Activated effector memory CD4-positive, alpha-beta T cell treated with anti-CD3 and anti-CD28 coated beads, Interleukin-2, amount 50 U/mL, for 16 hours (primary cell): ENCODE results near the gene RASL10A.

Source experiments
- DNase-seq: peaks from one replicate; pipeline ENCODE4 v3.0.0-alpha.2; 2020

The RASL10A gene

DNA sequence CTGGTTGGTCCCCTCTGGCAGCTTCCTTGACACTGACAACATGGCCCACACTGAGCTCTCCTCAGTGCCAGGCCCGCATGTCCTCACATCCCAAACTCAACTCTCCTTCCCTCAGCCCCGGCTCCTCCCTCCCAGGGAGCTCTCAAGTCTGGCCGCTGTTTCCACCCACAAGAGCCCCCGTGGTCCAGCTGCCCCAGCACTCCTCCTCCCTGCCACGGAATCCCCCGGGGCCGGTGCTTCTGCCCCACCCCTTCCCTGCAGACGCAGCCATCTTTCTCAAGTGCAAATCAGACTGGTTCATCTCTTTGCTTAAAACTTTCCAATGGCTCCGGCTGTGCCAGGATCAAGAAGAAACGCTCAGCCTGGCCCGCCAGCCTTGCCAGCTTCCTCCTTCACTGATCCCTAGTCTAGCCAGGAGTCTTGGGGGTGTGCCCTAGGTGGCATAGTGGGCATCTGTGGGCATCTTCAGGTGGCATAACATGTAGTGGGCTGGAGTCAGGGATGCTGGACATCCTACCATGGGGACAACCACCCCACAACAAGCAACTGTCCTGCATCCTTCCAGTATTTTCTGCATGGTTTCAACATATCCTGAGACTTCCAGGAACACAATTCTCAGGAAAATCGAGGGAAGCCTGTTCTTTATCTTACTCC lies 22.3 kb upstream of the RASL10A start:
- no peak for DNase-seq

DNA sequence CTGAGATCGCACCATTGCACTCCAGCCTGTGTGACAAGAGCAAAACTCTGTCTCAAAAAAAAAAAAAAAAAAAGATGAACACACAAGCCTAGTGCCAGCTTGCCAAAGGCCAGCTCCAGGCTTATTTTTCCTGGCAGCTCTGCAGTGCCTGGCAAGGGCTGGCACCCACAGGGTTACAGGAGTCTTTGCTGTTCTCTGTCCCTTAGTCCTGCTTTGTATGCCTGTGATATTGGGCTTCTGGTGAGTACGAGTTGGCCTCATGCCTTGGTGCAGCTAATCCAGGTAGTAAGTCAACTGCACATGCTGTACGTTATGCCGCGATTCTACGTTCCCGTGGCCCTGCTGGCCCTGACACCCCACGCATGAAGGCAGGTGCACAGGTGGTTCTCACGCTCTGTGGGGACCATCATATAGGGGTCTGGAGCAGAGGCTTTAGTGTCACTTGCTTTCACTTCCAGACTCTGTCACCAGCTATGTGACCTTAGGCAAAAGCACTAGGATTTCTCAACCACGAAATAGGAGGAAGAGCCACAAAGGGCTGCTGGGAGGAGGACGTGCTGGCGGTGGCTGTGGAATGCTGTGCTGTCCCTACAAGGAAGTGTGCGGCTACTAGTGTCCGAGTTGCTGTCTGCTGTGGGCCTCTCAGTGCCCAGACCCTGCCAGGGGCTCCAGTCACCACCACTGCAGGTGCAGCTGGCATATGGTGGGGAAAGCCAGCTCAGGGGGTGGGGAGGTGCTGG lies 21.4 kb upstream of the RASL10A start:
- no peak for DNase-seq

DNA sequence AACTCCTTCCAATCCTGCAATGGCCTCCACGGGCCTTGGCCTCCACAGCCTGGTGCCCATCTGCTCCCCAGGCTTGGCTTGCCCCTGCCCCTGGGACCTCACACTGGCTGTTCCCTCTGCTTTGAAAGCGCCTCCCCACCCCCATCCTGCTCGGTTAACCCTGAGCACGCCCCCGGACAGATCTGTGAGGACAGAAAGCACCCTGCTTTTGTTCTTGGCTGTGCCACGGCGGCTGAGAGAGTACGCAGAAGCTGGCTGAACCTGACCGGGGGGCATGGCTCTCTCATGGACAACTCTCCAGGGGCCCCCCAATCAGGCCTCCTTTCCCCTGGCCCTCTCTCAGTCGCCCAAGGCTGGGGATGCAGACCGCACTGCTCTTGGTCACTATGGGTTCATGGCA lies 20.2 kb upstream of the RASL10A start:
- no peak for DNase-seq

DNA sequence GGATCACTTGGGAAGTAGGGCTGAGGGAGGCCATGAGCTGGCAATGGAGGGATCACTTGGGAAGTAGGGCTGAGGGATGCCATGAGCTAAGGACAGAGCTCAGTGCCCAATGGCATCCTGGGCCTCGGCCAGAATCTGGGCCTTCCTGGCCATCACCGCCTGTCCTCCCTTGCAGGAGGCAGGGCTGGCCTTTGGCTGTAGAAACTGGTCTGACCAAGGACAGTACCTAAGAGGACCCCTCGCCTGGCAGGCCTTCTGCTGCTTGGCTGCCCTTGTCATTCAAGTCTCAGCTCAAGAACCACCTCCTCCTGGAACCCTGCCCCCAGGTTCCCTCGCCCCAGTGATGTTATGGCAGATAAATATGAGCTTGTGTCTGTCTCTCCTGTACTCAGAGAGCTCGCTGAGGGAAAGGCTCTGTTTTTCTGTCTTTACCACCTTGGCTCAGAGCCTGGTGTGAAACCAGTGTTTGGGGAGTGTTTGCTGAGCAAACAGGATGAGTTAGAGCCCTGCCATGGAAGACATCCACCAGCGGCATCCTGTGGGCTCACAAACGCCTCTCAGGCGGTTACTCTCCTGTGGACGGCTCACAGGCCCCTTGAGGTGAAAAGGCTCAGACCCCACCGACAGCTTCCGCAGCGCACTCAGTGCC lies 19.3 kb upstream of the RASL10A start:
- DNase-seq, result no peak

DNA sequence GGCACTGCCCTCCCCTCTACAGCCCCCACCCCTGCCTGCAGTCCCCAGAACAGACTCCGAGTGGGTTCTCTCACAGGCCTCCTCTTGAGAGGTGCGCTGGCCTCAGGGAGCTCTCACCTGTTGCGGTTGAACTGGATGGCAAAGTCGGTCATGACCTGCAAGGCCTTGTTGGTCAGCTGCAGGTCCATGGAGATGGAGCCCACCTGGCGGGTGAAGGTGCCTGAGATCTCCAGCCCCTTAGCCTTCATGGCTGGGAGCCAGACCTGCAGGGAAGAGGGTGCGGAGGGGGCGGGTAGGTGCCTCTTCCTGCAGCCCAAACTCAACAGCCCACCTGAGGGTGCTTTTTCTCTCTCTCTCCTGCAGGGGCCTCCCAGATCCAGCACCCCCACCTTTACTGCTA lies 18.7 kb upstream of the RASL10A start:
- DNase-seq, result no peak

DNA sequence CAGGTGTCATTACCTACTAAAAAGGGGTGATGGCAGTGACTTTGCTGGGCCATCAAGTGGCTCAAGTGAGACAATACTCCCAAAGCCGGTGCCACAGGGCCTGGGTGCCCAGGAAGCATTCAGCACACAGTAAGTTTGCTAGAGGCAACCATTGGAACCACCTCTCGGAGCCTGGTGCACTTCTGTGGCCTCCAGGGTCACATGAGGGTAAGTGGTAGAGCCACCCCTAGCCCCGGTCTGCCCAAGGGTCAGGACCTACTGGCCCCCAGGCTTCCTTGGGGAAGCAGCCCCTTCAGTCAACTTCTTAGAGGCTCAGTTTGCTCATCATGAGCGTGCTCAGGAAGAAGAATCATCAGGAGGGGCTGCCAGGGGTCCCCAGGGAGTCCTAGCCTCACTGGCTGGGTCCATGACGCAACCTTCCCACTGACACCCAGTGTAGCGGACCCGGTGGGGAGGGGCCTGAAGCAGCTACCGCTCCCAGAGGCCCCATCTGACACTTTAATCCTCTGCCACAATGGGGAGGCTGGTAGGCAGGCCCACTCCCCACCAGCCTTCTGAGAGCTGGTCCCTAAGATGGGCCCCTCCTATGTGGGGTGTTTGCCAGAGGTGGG lies 17.5 kb upstream of the RASL10A start:
- no peak for DNase-seq

DNA sequence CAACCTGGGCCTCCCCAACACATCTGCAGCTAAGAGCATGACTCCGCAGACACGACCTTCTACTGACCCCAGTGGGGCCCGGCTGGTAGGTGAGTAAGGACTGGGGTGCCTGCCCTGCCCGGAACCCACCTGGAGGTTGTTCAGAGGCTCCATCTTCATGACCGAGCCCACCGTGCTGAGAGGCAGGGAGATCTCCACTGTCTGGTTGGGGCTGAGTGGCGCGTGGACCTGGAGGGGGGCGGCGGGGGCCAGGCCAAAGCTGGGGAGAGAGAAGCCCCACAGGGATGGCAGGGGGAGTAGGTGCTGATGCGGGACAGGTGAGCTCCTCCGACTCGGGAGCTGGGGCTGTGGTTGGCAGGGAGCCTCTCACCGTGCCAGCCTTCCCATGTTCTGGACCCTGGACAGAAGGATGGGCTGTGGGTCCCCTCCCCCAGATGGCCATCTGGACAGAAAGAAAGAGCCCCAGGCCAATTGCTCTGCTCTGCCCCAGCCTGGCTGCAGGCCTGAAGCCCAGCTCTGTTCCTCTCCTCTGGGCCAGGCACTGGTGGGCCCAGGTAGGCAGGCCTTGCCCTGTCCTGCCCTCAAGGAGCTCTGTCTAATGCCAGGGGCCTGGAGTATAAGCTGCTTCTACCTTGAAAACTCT lies 16.3 kb upstream of the RASL10A start:
- no peak for DNase-seq

DNA sequence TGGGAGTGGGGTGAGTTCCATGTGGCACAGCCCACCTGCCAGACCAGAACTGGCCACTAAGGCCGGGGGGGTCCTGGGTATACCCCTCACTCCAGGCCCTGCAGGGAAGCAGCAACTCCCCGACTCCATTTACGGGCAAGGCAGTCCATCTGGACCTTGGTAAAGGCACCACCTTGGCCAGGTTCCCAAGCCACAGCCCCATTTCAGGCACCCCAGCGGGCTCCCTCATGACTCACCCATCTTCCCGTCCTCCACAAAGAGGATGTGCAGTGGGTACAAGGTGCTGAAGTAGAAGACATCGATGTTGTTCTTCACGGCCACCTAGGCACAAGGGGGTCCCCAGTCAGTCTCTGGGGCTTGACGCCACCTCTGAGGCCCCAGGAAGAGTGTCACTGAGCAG lies 15.7 kb upstream of the RASL10A start:
- no peak for DNase-seq

DNA sequence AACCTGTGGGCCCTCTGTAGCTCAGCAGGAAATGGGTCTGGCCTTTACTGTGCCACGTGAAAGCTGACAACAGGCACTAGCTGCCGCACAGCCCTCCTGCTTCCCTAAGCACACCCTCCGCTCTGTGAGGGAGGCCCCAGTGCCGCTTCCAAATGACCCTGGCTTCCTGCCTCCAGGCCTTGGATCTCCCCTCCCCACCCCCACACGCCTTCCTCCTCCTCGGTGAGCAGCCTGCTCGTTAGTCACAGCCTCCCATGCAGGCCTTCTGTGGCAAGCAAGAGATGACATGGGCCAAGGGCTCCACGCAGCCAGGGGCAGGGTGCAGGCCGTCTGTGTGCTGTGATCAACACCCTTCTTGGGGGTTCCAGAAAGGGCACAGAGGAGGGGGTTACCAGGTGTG lies 15.3 kb upstream of the RASL10A start:
- DNase-seq, result no peak

DNA sequence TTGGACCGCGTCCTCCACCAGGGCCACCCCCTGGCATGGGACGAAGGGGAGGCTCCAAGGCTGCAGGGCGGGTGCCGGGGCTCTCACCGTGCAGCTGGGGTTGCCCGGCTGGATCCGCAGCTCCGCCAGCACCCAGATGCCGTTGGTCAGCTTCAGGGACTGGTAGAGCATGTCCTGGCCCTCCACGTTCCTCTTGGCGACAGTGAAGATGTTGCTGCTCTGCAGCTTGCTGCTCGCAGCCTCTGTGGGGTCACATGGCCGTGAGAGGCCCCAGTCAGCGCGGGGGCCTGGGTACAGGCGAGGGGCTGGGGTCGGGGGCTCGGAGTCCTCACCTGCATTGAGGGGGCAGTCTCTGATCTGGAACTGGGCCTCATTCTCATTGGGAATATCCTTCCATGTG lies 14.8 kb upstream of the RASL10A start:
- DNase-seq, result no peak

DNA sequence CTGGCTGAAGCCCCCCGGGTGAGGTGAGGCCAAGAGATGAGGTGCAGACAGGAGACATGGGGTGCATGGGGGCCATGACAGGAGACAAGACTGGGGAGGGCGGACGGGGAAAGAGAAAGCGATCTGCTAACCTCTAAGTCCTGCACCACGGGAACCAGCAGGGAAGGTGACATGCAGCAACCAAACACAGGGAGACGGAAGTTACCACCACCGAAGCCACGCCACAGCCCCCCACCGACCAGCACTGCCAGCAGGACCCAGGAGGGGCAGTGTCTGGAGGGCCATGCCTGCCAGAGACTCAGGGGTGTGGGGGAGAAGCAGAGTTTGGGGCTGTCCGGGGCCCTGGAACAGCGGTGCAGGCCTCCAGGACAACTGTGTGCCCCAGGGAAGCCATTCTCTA lies 14.1 kb upstream of the RASL10A start:
- no peak for DNase-seq

DNA sequence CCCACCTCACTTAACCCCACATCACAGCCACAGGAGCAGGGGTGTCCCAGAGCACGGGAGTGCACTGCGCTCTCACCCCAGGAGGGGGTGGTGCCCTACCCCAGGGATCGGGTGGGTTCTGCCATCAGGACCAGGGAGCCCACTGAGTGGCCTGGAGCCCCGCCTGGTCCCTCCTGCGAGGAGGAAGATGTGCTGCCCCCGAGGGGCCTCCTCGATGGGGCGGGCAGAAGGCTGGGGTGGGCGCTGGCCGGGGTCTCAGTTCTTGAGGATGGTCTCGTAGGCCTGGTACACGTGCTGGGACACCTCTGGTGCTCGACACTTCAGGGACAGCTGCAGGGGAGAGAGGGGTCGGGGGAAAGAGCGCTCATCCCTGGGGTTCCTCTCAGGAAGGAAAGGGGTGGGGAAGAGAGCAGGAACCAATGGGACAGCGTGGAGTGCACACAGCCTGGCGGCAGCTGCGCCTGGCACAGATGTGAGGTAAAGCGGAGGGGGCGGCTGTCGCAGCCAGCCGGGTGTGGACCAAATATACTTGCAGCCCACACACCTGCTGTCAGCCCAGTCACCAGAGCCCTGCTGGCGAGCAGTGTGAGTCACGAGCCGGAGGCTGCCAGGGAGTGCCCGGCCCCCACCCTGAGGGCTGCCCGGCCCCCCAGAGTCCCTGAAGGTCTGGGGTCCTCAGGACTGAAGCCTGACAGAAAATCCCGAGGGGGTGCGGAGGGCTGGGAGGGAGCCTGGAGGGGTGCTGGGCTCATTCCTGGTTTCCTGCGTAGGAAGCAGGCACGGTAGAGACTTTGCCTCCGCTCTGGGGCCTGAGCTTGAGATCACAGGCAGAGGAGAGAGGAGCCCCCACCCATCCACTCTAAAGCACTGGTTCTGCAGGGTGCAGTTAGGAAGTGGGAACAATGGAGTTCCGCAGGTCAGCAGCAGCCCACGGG lies 13.3 kb upstream of the RASL10A start:
- no peak for DNase-seq

DNA sequence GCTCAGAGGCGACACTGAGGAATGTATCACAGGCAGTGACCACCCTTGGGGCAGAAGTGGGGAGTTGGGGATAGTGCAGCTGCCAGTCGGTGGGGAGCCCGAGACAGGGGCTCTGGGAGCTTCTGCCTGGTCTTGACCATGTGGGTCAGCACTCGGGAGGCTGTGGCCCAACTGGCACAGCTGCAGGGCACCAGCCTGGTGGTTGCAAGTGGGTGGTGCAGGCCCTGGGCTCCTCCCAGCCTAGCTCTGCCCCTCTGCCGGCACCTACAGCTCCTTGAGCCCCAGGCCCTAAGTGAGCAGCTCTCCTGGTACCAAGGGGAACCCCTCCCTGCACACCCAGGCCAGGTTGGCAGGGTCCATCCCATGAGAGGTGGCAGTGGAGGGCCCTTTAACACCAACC lies 12.6 kb upstream of the RASL10A start:
- DNase-seq, result no peak

DNA sequence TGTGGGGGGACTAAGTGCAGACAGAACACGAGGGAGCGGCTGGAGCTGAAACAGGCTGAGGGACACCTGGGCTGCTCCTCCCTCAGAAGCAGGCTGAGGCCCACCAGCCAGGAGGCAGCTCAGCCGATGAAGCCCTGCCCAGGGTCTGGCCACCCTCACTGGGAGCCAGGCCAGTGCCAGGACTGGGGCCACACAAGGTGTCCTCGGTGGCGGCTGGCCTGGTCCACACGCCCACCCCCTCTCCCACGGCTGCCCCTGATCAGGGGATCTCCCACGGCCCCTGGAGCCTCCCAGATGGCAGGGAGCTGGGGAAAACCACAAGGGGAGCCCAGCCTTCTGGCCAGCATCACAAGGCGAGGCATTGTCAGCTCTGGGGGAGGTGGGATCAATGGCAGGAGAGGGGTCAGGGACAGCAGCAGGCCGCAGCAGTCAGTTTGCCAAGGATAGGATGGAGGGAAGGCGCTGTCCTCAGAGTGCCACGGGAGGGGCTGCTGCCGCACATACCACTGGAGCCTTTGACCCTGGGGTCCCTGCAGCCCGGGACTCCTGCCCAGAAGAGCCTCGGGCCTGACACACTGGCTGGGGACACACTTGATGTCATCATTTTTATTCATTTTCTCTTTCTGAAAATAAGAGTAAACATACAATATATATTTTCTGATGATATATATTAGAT lies 11.7 kb upstream of the RASL10A start:
- DNase-seq, result no peak

DNA sequence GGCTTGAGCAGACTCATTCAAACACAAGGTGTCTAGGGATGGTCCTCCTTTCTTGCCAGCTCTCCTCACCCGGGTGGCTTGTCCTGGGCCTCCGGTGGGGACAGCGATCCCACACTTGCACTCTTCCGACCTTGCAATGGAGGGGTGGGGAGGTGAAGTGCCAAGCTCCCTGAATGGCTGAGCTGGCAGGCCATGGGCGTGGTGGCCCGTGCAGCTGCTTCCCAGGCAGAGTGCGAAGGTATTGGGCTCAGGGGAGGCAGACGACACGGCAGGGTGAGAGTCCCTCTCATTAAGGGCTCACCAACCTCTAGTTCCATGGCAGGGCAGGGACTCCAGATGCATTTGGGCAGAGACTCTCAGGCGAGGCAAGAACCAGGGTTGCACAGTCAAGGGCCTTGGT lies 11.0 kb upstream of the RASL10A start:
- DNase-seq, result no peak

DNA sequence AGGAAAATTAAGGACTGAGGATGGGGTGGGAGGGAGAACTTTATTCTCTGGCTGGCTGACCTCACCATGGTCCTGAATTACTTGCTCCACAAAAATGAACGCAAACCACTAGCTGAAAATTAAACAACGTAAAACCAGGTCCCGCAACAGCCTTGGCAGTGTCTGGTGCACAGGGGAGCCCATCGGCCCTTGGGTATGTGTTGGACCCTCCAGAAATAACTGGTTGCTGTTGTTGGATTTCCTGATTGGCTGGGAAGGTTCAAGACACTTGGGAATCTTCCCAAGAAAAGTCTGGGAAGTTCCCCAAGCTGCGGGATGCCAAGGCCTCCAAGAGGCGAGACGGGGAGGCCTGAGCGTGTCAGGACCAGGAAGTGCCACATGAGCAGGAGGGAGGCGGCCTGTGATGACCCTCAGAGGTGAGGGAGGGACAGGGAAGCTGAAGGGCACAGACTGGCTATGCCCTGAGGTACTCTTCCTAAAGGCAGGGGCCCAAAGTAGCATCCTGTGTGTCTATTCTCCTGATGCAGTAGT lies 10.4 kb upstream of the RASL10A start:
- DNase-seq, result no peak

DNA sequence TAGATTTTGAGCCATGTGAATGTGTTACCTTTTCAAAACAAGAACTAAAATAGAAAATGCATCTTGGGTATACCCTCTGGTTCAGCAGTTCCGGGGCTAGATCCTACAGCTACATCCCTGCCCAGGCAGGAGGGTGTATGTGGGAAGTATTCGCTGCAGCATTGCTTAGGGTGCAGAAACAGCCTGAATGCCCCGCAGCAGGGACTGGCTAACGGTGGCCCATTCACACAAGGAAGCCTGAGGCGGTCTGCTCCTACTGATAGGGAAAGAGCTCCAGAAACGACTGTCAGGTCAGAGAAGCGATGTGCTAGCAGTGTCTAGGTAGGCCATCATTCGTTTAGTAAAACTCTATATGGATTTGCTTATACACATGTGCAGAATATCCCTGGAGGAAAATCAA lies 9.9 kb upstream of the RASL10A start:
- no peak for DNase-seq

DNA sequence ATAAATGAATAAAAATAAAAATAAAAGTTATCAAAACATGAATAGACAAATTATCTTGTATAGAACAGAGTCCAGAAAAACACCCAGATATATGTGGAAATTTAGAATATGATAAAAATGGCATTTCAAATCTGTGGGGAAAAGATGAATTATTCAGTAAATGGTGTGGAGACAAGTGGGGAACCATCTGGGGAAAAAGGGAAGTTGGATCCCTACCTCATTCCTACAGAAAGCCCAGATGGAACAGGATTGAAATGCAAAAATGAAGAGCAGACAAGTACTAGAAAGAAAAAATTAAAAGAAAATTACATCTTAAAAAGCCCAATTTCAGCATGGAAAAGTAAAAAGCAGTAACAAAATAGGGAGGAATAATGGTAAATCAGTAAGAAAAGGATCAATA lies 8.1 kb upstream of the RASL10A start:
- DNase-seq, result no peak

DNA sequence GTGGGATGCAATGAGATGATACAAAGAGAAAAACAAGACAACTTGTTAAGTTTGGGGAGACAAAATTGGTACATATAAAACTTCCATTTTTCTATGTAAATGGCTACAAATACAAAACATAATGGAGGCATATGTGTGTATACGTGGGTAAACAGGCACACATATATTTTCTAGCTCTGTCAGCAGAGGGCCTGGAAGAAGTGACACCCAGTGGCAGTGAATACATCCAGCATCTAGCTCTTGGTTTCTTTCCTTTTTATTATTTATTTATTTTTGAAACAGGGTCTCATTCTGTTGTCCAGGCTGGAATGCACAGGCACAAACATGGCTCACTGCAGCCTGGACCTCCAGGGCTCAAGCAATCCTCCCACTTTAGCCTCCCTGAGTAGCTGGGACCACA lies 5.0 kb upstream of the RASL10A start:
- no peak for DNase-seq

DNA sequence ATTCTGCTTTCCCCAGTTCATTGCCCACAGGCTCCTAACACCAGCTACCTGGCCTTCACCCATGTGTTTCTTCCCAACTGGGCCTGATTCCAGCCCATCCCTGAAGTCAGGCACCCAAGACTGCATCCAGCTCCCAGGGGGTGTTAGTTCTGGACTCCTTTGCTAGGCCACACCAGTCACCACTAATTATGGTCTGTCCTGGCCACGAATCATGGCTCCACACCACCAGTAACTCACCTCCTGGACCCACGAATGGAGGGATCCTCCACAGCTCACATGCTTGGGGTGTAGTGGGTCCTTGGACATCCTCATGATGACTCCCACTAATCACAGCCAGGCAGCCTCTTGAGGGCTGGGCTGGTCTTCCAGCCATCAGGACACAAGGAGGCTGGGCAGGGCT lies 3.6 kb upstream of the RASL10A start:
- no peak for DNase-seq

DNA sequence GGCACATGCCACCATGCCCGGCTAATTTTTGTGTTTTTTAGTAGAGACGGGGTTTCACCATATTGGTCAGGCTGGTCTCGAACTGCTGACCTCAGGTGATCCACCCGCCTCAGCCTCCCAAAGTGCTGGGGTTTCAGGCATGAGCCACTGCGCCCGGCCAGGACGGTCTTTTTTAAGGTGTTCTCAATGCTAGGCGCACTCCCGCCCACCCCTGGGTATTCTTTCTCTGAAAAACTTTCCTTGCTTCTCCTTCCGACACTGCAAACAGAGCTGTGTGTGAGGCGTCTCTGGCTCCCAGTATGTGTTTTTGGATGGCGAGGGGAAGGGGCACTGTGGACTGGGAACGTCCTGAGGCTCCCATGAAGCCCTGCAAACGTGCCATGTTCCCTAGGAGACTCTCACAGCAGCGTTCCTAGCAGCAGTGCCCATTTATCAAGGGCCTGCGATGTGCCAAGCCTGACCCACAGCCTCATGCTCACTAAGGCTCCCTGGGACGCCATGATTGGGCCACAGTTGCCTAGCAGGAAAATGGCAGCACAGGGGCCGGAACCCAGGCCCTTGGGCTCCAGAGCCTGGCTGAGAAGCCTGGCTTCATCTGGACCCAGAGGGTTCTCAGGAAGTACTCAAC lies 2.4 kb upstream of the RASL10A start:
- no peak for DNase-seq
